ENCODE measurements around the gene TBC1D32. TPM values are rescaled to one million over a fixed set of nuclear protein-coding genes. Genes with fewer than 3 reads are reported as not detected.

TBC1D32 gene
- total RNA-seq, 2 experiments from 2014 or later = 9.4 to 9.8 TPM

DNA sequence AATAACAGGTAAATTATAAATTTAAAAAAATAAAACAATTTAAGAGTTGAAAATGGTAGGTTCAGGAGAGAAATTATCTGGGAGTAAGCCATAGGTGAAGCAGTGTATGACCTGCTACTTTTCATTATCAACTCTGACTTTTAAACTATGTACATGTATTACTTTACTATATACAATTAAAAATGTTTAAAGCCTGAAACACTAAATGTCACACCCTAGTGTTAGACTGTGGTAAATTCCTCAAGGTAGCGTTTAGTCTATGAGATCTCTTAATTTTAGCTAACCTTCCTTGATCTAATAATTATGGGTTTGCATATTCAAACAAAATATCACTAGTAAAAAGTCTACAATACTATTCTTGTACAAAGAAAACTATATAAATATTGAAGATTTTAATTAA lies 22.3 kb upstream of the TBC1D32 start:
- H3K27ac Mint-ChIP-seq = no peak overlapping the region
- Histone ChIP-seq H3K9me3 (ENCODE audit: control insufficient read depth in 1 of 2, insufficient read depth in 1 of 2, low read length in 2 of 2) (no peaks in the 10 kb centered on the region), H3K27me3 (ENCODE audit: control insufficient read depth in 1 of 2, insufficient read depth in 2 of 2, low read length in 2 of 2) (peaks cover 0 to 11% of the 10 kb centered on the region in 2 experiments), H3K4me1 (ENCODE audit: insufficient read depth, low read length) (no peaks in the 10 kb centered on the region), H3K36me3 (ENCODE audit: insufficient read depth, low read length) (no peaks in the 10 kb centered on the region), H3K27ac (ENCODE audit: low read depth in 1 of 2, low read length in 2 of 2) (no peak overlapping the region), H3K4me3 (ENCODE audit: low read length) (no peak overlapping the region)
- ChIA-PET CTCF (no interaction called here), POLR2A (no interaction called here)
- DNase-seq (no peak), ATAC-seq (ENCODE audit: poor library complexity) (no peak)
- TF ChIP-seq, protein P1, sequence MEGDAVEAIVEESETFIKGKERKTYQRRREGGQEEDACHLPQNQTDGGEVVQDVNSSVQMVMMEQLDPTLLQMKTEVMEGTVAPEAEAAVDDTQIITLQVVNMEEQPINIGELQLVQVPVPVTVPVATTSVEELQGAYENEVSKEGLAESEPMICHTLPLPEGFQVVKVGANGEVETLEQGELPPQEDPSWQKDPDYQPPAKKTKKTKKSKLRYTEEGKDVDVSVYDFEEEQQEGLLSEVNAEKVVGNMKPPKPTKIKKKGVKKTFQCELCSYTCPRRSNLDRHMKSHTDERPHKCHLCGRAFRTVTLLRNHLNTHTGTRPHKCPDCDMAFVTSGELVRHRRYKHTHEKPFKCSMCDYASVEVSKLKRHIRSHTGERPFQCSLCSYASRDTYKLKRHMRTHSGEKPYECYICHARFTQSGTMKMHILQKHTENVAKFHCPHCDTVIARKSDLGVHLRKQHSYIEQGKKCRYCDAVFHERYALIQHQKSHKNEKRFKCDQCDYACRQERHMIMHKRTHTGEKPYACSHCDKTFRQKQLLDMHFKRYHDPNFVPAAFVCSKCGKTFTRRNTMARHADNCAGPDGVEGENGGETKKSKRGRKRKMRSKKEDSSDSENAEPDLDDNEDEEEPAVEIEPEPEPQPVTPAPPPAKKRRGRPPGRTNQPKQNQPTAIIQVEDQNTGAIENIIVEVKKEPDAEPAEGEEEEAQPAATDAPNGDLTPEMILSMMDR (IDR thresholded peaks at IDR 0.05) = no peak
- H3K36me3 Mint-ChIP-seq (ENCODE audit: low read depth) = no peaks in the 10 kb centered on the region
- H3K9me3 Mint-ChIP-seq = no peaks in the 10 kb centered on the region
- H3K4me3 Mint-ChIP-seq = no peak overlapping the region
- H3K27me3 Mint-ChIP-seq = peaks cover 40% of the 10 kb centered on the region
- intact Hi-C loops (cut with DNase I, micrococcal nuclease) = no loop called here
- H3K4me1 Mint-ChIP-seq (ENCODE audit: low read depth) = no peaks in the 10 kb centered on the region

GRCh38 chr6:121354764-121355163 lies 20.5 kb upstream of the TBC1D32 start:
- ATAC-seq (ENCODE audit: poor library complexity) (no peak), DNase-seq (no peak)
- H3K36me3 ChIP-seq (ENCODE audit: insufficient read depth, low read length) = no peaks in the 10 kb centered on the region
- intact Hi-C loops (cut with DNase I, micrococcal nuclease) = loop anchor here in 1 of 2 experiments (1.0 kb wide), 1 partner anchor 679 kb away; no protein-coding TSS in a partner anchor
- H3K4me3 ChIP-seq (ENCODE audit: low read length) = no peak overlapping the region
- POLR2A ChIA-PET = no interaction called here
- H3K4me1 ChIP-seq (ENCODE audit: insufficient read depth, low read length) = no peaks in the 10 kb centered on the region
- H3K9me3 Mint-ChIP-seq = no peaks in the 10 kb centered on the region
- no peaks in the 10 kb centered on the region for H3K4me1 Mint-ChIP-seq (ENCODE audit: low read depth)
- no peak overlapping the region for H3K27ac Mint-ChIP-seq
- peaks cover 38% of the 10 kb centered on the region for H3K27me3 Mint-ChIP-seq
- no peaks in the 10 kb centered on the region for H3K9me3 ChIP-seq (ENCODE audit: control insufficient read depth in 1 of 2, insufficient read depth in 1 of 2, low read length in 2 of 2)
- no peaks in the 10 kb centered on the region for H3K36me3 Mint-ChIP-seq (ENCODE audit: low read depth)
- CTCF ChIA-PET = no interaction called here
- H3K27ac ChIP-seq (ENCODE audit: low read depth in 1 of 2, low read length in 2 of 2) = no peak overlapping the region
- TF ChIP-seq, protein P1 (IDR thresholded peaks at IDR 0.05) = peak; percentile 33
- H3K27me3 ChIP-seq (ENCODE audit: control insufficient read depth in 1 of 2, insufficient read depth in 2 of 2, low read length in 2 of 2) = peaks cover 0 to 11% of the 10 kb centered on the region in 2 experiments
- H3K4me3 Mint-ChIP-seq = no peak overlapping the region

- ChIA-PET CTCF (no interaction called here), POLR2A (no interaction called here)
- Histone ChIP-seq H3K36me3 (ENCODE audit: insufficient read depth, low read length) (no peaks in the 10 kb centered on the region), H3K4me1 (ENCODE audit: insufficient read depth, low read length) (no peaks in the 10 kb centered on the region), H3K9me3 (ENCODE audit: control insufficient read depth in 1 of 2, insufficient read depth in 1 of 2, low read length in 2 of 2) (no peaks in the 10 kb centered on the region), H3K4me3 (ENCODE audit: low read length) (no peak overlapping the region), H3K27ac (ENCODE audit: low read depth in 1 of 2, low read length in 2 of 2) (no peak overlapping the region), H3K27me3 (ENCODE audit: control insufficient read depth in 1 of 2, insufficient read depth in 2 of 2, low read length in 2 of 2) (peaks cover 0 to 11% of the 10 kb centered on the region in 2 experiments)
- intact Hi-C loops (cut with DNase I, micrococcal nuclease) = no loop called here
- no peaks in the 10 kb centered on the region for H3K9me3 Mint-ChIP-seq
- H3K4me3 Mint-ChIP-seq = no peak overlapping the region
- H3K36me3 Mint-ChIP-seq (ENCODE audit: low read depth) = no peaks in the 10 kb centered on the region
- TF ChIP-seq, protein P1 (IDR thresholded peaks at IDR 0.05) = no peak
- DNase-seq (no peak), ATAC-seq (ENCODE audit: poor library complexity) (no peak)
- H3K4me1 Mint-ChIP-seq (ENCODE audit: low read depth) = no peaks in the 10 kb centered on the region
- no peak overlapping the region for H3K27ac Mint-ChIP-seq
- peaks cover 36% of the 10 kb centered on the region for H3K27me3 Mint-ChIP-seq
Measured at GRCh38 chr6:121352941-121353340, 18.7 kb upstream of the TBC1D32 start.

Data from CD4-positive, alpha-beta T cell (primary cell).